Middle frontal gyrus (tissue), 1 donor: ENCODE results near the gene VWF.
"Not testable (repeated sequence)": the region's sequence is repeated elsewhere in the genome, so short reads cannot be mapped to it uniquely, and the experiment has no call there.

Experiments
- DNase-seq: peaks from one replicate; pipeline ENCODE4 v3.0.0-alpha.2; 2015; ENCODE audit warnings: low spot score; ENCODE audit errors: extremely low spot score

Gene VWF

GRCh38 chr12:6104842-6105241 is 19.6 kb downstream of the VWF start:
- no peak for DNase-seq

GRCh38 chr12:6104027-6104426 is 20.4 kb downstream of the VWF start:
- DNase-seq = no peak

- not testable (repeated sequence) for DNase-seq
Observed at GRCh38 chr12:6102021-6102420, 22.4 kb downstream of the VWF start.

GRCh38 chr12:6099316-6099715 is 25.2 kb downstream of the VWF start:
- no peak for DNase-seq

GRCh38 chr12:6097411-6097810 is 27.1 kb downstream of the VWF start:
- DNase-seq = no peak

- DNase-seq = no peak
Observed at GRCh38 chr12:6096527-6096926, 27.9 kb downstream of the VWF start.

- DNase-seq = no peak
Observed at GRCh38 chr12:6095269-6095668, 29.2 kb downstream of the VWF start.

GRCh38 chr12:6093764-6094163 is 30.7 kb downstream of the VWF start:
- DNase-seq = no peak

GRCh38 chr12:6092784-6093722 is 31.4 kb downstream of the VWF start:
- DNase-seq = no peak

- DNase-seq = no peak
Observed at GRCh38 chr12:6091786-6092566, 32.5 kb downstream of the VWF start.

- DNase-seq = no peak
Observed at GRCh38 chr12:6090803-6091202, 33.7 kb downstream of the VWF start.

GRCh38 chr12:6088921-6089747 is 35.3 kb downstream of the VWF start:
- no peak for DNase-seq

GRCh38 chr12:6086316-6086715 is 38.2 kb downstream of the VWF start:
- DNase-seq = no peak

GRCh38 chr12:6085841-6086240 is 38.6 kb downstream of the VWF start:
- DNase-seq = no peak

- no peak for DNase-seq
Observed at GRCh38 chr12:6084969-6085450, 39.5 kb downstream of the VWF start.

GRCh38 chr12:6084261-6084968 is 40.1 kb downstream of the VWF start:
- DNase-seq = no peak

- no peak for DNase-seq
Observed at GRCh38 chr12:6083601-6084000, 40.9 kb downstream of the VWF start.

GRCh38 chr12:6082613-6083012 is 41.9 kb downstream of the VWF start:
- DNase-seq = no peak

- DNase-seq = no peak
Observed at GRCh38 chr12:6080149-6081045, 44.1 kb downstream of the VWF start.
